Panc1 (cell line): ENCODE results near the gene RAD21L1. TPM values are rescaled to one million over a fixed set of nuclear protein-coding genes. Genes with fewer than 3 reads are reported as not detected.
A peak's percentile ranks its signal among the peaks of the same experiment; 100 is the strongest.

Experiments used
- ATAC-seq: fragments of 200-7000 bp; cut with Tn5 transposase; 2 replicates; pipeline ENCODE4 v1.9.1; 2020; ENCODE audit warnings: mild to moderate bottlenecking, moderate library complexity
- BruUV-seq: library from RNA; stranded (reverse); fragments of 400-500 nt; replicated peaks from 2 replicates; lab custom pipeline; 2021; lab: Mats Ljungman, UMichigan
- CTCF ChIA-PET: fragments of 300-600 bp; sonication (Branson Sonifier 250); formaldehyde crosslinking; loops from one replicate; lab custom pipeline; 2022; ENCODE audit warnings: antibody characterized with exemption; lab: Charles Lee
- POLR2A ChIA-PET: fragments of 300-600 bp; sonication (Branson Sonifier 250); formaldehyde crosslinking; loops from one replicate; lab custom pipeline; 2022; ENCODE audit warnings: antibody characterized with exemption; lab: Charles Lee
- DNase-seq: peaks from one replicate; pipeline ENCODE4 v3.0.0-alpha.2; 2010; ENCODE audit warnings: low read depth, low spot score
- H3K27ac ChIP-seq: 2 replicates; pipeline ENCODE4 v1.5.1; 2011; ENCODE audit warnings: mild to moderate bottlenecking, low read length, inconsistent platforms
- H3K27me3 ChIP-seq: fragments of 200-500 bp; sonication (Bioruptor generic); 2 replicates; pipeline ENCODE4 v1.6.0; 2014; ENCODE audit warnings: low read length, inconsistent platforms; ENCODE audit not compliant: control insufficient read depth, insufficient read depth
- H3K36me3 ChIP-seq: fragments of 200-500 bp; sonication (Bioruptor generic); 2 replicates; pipeline ENCODE4 v1.5.1; 2014; ENCODE audit warnings: inconsistent platforms, mild to moderate bottlenecking, low read length, moderate library complexity; ENCODE audit not compliant: control insufficient read depth, insufficient read depth
- H3K4me1 ChIP-seq: 2 replicates; pipeline ENCODE4 v1.5.1; 2011; ENCODE audit warnings: inconsistent platforms, mild to moderate bottlenecking, low read length, moderate library complexity; ENCODE audit not compliant: control insufficient read depth, insufficient read depth
- H3K4me3 ChIP-seq, 2 experiments: 2 replicates each; pipeline ENCODE4 v1.5.1; 2011 to 2012; ENCODE audit warnings: low read depth in 2 of 2, low read length in 2 of 2, mild to moderate bottlenecking in 2 of 2, inconsistent platforms in 1 of 2, moderate library complexity in 1 of 2
- H3K9me3 ChIP-seq: fragments of 200-500 bp; sonication (Bioruptor generic); 2 replicates; pipeline ENCODE4 v1.5.1; 2014; ENCODE audit warnings: low read depth, mild to moderate bottlenecking, inconsistent platforms, low read length, moderate library complexity; ENCODE audit not compliant: control insufficient read depth, insufficient read depth
- POLR2AphosphoS5 ChIP-seq: IDR thresholded peaks from 2 replicates; pipeline ENCODE4 v1.6.1; 2012; ENCODE audit warnings: mild to moderate bottlenecking, low read depth, low read length, moderate library complexity
- SIN3A ChIP-seq: IDR thresholded peaks from 2 replicates; pipeline ENCODE4 v1.6.1; 2012; ENCODE audit warnings: low read depth, mild to moderate bottlenecking, low read length, moderate library complexity, borderline replicate concordance; ENCODE audit not compliant: insufficient read depth
- TCF7L2 ChIP-seq: IDR thresholded peaks from 2 replicates; pipeline ENCODE4 v1.6.1; 2011; ENCODE audit warnings: mild to moderate bottlenecking, low read depth, low read length, inconsistent platforms
- in situ Hi-C: cut with HindIII; loops from 2 replicates; pipeline ENCODE4 v1.10.0; 2016; ENCODE audit warnings: low sequenced_read_pairs, low pct_unique_long_range_greater_than_20kb
- intact Hi-C: fragments of 100-400 bp; cut with micrococcal nuclease; formaldehyde crosslinking; loops from one replicate; pipeline ENCODE4 v1.10.0; 2022; ENCODE audit not compliant: unreplicated experiment
- total RNA-seq: library from RNA; stranded (reverse); gene quantifications from one replicate; pipeline ENCODE4 v1.2.1, GENCODE V29; 2021; ENCODE audit not compliant: unreplicated experiment
- TF ChIP-seq, protein P1 (sequence below), 2 experiments: IDR thresholded peaks; 2 replicates each; pipeline ENCODE4 v1.6.1; 2011 to 2012; ENCODE audit warnings: low read depth in 2 of 2, control low read depth in 1 of 2, low read length in 1 of 2, mild to moderate bottlenecking in 1 of 2, moderate library complexity in 1 of 2; ENCODE audit not compliant: insufficient read depth in 1 of 2
- TF ChIP-seq, protein P2 (sequence below): fragments of 450-650 bp; IDR thresholded peaks from 2 replicates; pipeline ENCODE4 v1.5.1; 2017; ENCODE audit warnings: mild to moderate bottlenecking

The RAD21L1 gene
- total RNA-seq, 1 experiment from 2014 or later, result 1.0 TPM

DNA sequence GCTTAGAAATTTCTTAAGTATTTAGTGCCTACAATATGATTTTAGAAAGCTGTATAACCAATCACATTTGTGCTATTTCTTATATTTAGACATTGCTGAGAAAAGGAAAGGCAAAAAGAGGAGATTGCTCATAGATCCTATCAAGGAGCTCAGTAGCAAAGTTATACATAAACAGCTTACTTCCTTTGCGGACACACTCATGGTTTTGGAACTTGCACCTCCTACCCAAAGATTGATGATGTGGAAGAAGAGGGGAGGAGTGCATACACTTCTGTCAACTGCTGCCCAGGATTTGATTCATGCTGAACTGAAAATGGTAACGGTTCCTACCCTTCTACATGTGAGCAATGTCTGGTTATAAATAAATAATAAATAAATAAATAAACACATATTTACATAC is 16.7 kb downstream of the RAD21L1 start:
- Histone ChIP-seq H3K27me3 (no peaks in the 10 kb centered on the region), H3K36me3 (no peaks in the 10 kb centered on the region), H3K27ac (no peak overlapping the region), H3K4me1 (no peaks in the 10 kb centered on the region), H3K4me3 (no peak overlapping the region), H3K9me3 (no peaks in the 10 kb centered on the region)
- TF ChIP-seq, protein P1, sequence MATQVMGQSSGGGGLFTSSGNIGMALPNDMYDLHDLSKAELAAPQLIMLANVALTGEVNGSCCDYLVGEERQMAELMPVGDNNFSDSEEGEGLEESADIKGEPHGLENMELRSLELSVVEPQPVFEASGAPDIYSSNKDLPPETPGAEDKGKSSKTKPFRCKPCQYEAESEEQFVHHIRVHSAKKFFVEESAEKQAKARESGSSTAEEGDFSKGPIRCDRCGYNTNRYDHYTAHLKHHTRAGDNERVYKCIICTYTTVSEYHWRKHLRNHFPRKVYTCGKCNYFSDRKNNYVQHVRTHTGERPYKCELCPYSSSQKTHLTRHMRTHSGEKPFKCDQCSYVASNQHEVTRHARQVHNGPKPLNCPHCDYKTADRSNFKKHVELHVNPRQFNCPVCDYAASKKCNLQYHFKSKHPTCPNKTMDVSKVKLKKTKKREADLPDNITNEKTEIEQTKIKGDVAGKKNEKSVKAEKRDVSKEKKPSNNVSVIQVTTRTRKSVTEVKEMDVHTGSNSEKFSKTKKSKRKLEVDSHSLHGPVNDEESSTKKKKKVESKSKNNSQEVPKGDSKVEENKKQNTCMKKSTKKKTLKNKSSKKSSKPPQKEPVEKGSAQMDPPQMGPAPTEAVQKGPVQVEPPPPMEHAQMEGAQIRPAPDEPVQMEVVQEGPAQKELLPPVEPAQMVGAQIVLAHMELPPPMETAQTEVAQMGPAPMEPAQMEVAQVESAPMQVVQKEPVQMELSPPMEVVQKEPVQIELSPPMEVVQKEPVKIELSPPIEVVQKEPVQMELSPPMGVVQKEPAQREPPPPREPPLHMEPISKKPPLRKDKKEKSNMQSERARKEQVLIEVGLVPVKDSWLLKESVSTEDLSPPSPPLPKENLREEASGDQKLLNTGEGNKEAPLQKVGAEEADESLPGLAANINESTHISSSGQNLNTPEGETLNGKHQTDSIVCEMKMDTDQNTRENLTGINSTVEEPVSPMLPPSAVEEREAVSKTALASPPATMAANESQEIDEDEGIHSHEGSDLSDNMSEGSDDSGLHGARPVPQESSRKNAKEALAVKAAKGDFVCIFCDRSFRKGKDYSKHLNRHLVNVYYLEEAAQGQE (IDR thresholded peaks at IDR 0.05; ENCODE audit: insufficient read depth in 1 of 2, low read depth in 2 of 2, low read length in 1 of 2), result no peak
- TF ChIP-seq, protein P2, sequence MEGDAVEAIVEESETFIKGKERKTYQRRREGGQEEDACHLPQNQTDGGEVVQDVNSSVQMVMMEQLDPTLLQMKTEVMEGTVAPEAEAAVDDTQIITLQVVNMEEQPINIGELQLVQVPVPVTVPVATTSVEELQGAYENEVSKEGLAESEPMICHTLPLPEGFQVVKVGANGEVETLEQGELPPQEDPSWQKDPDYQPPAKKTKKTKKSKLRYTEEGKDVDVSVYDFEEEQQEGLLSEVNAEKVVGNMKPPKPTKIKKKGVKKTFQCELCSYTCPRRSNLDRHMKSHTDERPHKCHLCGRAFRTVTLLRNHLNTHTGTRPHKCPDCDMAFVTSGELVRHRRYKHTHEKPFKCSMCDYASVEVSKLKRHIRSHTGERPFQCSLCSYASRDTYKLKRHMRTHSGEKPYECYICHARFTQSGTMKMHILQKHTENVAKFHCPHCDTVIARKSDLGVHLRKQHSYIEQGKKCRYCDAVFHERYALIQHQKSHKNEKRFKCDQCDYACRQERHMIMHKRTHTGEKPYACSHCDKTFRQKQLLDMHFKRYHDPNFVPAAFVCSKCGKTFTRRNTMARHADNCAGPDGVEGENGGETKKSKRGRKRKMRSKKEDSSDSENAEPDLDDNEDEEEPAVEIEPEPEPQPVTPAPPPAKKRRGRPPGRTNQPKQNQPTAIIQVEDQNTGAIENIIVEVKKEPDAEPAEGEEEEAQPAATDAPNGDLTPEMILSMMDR, result no peak
- no peak for TF ChIP-seq TCF7L2
- TF ChIP-seq SIN3A, result no peak
- no peak for TF ChIP-seq POLR2AphosphoS5
- BruUV-seq, result no TSS peak
- in situ Hi-C loops (no loop called here), intact Hi-C loops (no loop called here)
- ChIA-PET CTCF (no interaction called here), POLR2A (no interaction called here)
- ATAC-seq (peak; percentile 51; the same call in 1 of the 2 replicates), DNase-seq (no peak)

DNA sequence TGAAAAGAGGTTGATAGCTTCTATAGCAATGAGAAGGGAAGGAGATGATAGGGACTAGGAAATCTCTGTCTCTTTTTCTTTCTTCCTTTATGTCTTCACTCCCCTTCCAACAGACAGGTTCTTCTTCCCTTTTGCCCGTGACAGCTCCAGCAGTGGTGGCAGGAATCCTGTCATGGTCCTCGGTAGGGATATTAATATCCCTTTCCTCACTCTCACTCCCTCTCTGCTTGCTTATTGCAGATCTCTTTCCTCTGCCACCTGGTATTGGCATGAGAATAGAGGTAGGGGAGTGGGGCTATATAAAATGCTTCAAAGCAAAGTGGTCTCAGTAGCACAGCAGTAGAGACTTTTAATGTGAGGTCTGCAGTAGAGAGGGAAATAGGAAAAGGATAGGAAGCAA is 19.7 kb downstream of the RAD21L1 start:
- in situ Hi-C loops (no loop called here), intact Hi-C loops (no loop called here)
- ChIA-PET POLR2A (no interaction called here), CTCF (no interaction called here)
- no peak for ATAC-seq
- H3K9me3 ChIP-seq, result no peaks in the 10 kb centered on the region
- BruUV-seq, result no TSS peak
- no peaks in the 10 kb centered on the region for H3K4me1 ChIP-seq
- H3K36me3 ChIP-seq, result no peaks in the 10 kb centered on the region
- no peaks in the 10 kb centered on the region for H3K27me3 ChIP-seq
- TF ChIP-seq POLR2AphosphoS5 (no peak), SIN3A (no peak), TCF7L2 (no peak)
- TF ChIP-seq, protein P1 (IDR thresholded peaks at IDR 0.05; ENCODE audit: insufficient read depth in 1 of 2, low read depth in 2 of 2, low read length in 1 of 2), result no peak
- TF ChIP-seq, protein P2, result no peak
- H3K4me3 ChIP-seq, result no peak overlapping the region
- H3K27ac ChIP-seq, result no peak overlapping the region
- no peak for DNase-seq
